ENCODE data around the gene COLEC12.

- TF ChIP-seq CTCF (IDR thresholded peaks at IDR 0.05; ENCODE audit: low read depth, low read length) (no peak), EZH2phosphoT487 (IDR thresholded peaks at IDR 0.05; ENCODE audit: low read depth) (no peak)
Measured at GRCh38 chr18:354003-354402, 146.5 kb downstream of the COLEC12 start.

All from OCI-LY3 (cell line).